Stimulated activated CD4-positive, alpha-beta T cell treated with anti-CD3 and anti-CD28 coated beads, TNF-alpha, amount 100 ng/mL, for 24 hours (primary cell): ENCODE measurements around the gene GDPD3.
"Not testable (repeated sequence)": the region's sequence is repeated elsewhere in the genome, so short reads cannot be mapped to it uniquely, and the experiment has no call there.

ENCODE experiments used
- DNase-seq, 3 experiments: peaks; one replicate each; pipeline ENCODE4 v3.0.0-alpha.2; 2020; ENCODE audit warnings: low read depth in 3 of 3

GDPD3 gene, protein sequence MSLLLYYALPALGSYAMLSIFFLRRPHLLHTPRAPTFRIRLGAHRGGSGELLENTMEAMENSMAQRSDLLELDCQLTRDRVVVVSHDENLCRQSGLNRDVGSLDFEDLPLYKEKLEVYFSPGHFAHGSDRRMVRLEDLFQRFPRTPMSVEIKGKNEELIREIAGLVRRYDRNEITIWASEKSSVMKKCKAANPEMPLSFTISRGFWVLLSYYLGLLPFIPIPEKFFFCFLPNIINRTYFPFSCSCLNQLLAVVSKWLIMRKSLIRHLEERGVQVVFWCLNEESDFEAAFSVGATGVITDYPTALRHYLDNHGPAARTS

DNA sequence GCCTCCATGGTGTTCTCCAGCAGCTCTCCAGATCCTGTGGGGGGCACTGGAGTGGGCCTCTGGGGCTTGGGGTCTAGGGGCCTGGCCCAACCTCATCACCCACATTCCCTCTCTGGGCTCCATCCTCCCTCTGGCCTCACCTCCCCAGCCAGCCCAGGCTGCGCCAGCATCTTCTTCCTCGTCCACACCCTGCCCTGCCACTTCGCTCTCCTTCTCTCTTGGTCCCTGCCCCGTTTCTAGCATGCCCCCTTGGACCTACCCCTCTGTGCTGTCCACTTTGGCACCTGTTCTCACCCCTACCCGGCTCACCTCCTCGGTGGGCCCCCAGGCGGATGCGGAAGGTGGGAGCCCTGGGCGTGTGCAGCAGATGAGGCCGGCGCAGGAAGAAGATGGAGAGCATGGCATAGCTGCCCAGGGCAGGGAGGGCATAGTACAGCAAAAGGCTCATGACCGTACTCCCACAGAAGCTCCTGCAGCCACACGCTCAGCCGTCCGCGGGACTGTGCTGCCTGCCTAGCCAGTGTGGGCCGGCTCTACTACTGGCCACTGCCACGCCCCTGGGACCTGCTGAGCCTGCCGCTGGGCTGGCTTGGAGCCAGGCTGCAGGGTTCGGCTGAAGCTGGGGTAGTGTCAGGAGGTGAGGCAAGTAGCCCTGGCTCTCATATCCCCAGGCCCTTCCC is at the start of gene GDPD3:
Gene GDPD3, minus strand, starts transcription at position 507 of the 680 bp plus-strand sequence. Its CDS starts 59 bp downstream, at position 448.
- no peak for DNase-seq

DNA sequence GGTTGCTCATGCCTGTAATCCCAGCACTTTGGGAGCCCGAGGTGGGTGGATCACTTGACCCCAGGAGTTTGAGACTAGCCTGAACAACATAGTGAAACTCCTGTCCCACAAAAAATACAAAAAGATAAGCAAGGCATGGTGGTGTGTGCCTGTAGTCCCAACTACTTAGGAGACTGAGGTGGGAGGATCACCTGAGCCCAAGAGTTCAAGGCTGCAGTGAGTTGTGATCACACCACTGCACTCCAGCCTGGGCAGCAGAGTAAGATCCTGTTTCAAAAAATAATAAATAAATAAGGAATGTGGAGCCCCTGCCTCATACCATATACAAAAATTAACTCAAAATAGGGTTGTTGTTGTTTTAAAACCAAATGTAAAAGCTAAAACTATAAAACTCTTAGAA is 43.9 kb upstream of the GDPD3 start:
- DNase-seq: no peak

DNA sequence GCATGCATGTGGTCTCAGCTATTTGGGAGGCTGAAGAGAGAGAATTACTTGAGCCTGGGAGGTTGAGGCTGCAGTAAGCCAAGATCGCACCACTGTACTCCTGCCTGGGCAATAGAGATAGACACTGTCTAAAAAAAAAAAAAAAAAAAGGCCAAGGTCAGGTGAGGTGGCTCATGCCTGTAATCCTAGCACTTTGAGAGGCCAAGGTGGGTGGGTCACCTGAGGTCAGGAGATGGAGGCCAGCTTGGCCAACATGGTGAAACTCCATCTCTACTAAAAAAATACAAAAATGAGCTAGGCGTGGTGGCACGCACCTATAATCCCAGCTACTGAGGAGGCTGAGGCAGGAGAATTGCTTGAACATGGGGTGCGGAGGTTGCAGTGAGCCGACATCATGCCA is 41.9 kb upstream of the GDPD3 start:
- no peak for DNase-seq

DNA sequence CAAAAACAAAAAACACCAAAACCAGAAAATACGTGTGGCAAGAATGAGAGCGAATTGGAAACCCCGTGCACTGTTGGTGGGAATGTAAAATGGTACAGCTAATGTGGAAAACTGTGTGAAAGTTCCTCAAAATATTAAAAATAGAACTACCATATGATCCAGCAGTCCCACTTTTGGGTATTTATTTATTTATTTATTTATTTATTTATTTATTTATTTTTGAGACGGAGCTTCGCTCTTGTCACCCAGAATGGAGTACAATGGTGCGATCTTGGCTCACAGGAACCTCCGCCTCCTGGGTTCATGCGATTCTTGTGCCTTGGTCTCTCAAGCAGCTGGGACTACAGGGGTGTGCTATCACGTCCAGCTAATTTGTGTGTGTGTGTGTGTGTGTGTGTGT is 39.2 kb upstream of the GDPD3 start:
- DNase-seq: no peak

DNA sequence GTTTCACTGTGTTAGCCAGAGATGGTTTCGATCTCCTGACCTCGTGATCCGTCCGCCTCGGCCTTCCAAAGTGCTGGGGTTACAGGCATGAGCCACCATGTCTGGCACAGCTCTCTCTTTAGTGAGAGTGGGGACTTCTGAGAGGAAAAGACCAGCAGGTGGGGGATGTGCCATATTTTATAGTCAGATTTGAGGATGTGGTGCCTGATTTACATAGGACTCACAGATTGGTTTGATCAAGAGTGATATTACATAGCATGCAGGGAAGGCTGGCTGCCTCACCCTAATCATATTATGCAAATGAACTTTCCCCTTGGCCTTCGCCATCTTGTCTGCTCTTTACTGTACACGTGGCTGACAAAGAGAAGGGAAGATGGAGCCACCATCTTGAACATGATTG is 37.8 kb upstream of the GDPD3 start:
- DNase-seq: no peak

DNA sequence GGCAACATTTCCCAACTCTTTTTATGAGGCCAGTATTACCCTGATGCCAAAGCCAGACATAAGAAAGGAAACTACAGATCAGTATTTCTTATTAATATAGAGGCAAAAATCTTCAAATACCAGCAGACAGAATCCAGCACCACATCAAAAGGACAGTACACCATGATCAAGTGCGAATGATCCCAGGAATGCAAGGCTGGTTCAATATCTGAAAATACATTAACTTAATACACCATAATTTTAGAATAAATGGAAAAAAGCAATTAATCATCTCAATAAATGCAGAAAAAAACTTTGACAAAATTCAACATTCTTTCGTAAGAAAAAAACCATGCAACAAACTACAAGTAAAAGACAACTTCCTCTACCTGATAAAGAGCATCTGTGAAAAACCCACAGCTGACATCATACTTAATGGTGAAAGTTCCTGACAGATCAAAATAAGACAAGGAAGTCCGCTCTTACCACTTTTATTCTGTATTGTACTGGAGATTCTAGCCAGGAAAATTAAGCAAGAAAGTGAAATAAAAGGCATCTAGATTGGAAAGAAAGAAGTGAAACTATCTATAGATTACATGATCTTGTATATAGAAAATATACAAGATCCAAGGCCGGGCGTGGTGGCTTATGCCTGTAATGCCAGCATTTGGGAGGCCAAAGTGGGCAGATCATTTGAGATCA is 36.1 kb upstream of the GDPD3 start:
- no peak for DNase-seq

DNA sequence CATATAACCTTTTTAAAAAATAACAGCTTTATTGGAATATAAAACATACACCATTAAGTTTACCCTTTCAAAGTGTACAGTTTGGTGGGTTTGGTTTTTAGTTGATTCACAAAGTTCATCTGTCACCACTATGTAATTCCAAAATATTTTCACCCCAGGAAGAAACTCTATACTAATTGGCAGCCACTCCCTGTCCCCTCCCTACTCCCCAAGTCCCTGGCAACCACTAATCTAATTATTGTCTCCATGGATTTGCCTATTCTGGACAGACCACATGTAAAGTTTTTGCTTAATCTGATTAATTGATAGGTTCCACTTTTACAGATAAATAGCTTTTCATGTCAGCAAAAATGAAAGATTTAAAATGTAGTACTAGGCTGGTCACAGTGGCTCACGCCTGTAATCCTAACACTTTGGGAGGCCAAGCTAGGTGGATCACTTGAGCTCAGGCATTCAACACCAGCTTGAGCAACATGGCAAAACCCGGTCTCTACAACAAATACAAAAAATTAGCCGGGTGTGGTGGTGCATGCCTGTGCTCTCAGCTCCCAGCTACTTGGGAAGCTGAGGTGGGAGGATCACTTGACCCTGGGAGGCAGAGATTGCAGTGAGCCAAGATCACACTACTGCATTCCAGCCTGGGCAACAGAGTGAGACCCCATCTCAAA is 34.6 kb upstream of the GDPD3 start:
- DNase-seq: no peak

DNA sequence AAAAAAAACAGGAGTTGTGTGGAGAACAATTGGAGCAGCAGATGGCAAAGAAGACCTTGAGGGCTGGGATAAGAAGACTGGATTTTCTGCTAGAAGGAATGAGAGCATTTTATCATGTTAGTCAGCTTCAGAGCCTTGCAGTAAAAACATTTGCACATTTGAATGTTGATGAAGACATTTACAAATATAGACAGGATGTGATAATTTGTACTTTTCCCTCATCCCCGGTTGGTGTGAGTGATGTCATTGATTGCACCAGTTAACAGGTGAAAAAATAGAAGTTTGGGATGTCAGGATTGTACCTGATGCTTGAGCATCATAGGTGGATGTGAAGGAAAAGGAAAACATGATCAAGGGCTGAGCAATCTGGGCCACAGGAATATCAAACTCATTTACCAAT is 32.3 kb upstream of the GDPD3 start:
- DNase-seq: no peak

DNA sequence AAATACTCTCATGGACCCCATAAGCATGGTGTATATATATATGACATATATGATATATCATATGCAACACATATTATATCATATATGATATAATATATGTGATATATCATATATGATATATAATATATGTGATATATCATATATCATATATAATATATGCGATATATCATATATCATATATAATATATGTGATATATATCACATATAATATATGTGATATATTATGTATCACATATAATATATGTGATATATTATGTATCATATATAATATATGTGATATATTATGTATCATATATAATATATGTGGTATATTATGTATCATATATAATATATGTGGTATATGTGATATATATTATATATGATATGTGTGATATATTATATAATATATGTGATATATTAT is 31.6 kb upstream of the GDPD3 start:
- no peak for DNase-seq

DNA sequence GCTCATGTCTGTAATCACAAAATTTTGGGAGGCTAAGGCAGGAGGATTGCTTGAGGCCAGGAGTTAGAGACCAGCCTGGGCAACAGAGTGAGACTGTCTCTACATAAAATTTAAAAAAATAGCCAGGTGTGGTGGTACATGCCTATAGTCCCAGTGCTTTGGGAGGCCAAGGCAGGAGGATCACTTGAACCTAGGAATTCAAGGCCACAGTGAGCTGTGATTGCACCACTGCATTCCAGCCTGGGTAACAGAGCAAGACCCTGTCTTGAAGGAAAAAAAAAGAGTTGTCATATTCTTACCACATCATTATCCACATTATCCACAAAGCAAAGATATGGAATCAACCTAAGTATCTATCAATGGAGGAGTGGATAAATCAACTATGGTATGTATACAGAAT is 30.7 kb upstream of the GDPD3 start:
- no peak for DNase-seq

DNA sequence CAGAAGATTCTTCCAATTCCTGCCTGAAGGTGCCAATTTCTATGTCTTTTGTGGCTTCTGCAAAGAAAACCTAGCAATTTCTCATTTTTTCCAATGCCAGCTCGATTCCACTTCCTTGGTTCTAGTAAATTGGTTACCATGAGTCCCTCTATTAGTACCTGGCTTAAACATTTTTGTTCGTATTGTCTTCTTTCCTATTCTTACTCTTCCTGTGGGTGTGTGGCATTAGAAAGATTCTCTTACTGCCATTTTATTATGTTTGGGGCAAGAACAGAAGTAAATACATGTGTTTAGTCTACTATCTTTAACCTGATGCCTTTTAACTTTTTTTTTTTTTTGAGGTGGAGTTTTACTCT is 30.0 kb upstream of the GDPD3 start:
- no peak for DNase-seq

DNA sequence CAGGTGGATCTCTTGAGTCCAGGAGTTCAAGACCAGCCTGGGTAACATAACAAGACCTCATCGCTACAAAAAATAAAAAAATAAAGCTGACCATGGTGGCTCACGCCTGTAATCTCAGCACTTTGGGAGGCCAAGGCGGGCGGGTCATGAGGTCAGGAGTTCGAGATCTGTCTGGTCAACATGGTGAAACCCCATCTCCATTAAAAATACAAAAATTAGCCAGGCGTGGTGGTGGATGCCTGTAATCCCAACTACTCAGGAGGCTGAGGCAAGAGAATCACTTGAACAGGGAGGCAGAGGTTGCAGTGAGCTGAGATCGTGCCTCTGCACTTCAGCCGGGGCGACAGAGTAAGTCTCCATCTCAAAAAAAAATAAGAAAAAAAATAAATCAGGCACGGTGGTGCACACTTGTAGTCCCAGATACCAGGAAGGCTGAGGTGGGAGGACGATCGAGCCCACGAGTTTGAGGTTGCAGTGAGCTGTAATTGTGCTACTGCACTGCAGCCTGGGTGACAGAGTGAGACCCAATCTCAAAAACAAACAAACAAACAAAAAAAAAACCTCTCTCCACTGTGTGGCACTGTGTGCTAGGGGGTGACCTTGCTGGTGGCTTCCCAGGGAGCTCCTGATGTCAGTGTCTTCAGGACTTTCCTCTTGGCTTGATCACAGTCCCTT is 29.5 kb upstream of the GDPD3 start:
- DNase-seq: no peak

DNA sequence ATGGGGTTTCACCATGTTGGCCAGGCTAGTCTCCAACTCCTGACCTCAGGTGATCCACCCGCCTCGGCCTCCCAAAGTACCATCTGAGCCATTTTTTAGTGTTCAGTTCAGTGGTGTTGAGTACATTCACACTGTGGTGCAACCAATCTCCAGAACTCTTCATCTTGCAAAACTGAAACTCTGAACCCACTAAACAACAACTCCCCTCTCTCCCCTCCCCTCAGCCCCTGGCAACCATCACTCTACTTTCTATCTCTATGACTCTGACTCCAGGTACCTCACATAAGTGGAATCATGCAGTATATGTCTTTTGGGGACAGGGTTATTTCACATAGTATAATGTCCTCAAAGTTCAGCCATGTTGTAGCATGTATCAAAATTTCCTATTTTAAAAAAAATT is 28.4 kb upstream of the GDPD3 start:
- no peak for DNase-seq

DNA sequence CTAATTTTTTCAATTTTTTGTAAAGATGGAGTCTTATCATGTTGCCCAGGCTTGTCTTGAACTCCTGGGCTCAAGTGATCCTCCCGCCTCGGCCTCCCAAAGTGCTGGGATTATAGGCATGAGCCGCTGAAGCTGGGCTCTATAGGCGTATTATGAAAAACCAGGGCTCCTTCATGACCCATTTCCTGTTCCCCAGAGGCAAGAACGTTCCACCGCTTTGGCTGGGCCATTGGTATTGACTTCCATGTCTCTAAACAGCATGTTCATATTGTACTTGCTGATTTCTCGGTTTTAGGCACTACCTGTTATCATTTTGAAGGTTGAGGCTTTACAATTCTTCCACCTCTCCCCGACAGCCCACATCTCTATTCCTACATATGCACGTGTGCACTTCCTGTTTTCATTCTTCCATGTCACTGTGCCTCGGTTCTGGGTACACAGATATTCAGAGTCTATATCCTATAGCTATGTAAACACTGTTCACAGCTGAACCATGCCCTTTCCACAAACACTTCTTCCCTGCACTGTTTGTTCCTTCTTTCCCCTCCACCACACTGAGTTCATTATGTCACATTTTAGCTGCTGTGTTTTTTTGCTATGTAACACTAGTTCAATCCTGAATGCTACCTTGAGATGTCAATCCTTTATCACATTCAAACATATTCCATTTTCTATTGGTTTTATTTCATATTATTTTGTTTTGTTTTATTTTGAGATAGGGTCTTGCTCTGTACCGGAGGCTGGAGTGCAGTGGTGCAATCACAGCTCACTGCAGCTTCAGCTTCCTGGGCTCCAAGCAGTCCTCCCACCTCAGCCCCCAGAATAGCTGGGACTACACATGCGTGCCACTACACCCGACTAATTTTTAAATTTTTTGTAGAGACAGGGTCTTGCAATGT is 26.5 kb upstream of the GDPD3 start:
- DNase-seq: no peak

DNA sequence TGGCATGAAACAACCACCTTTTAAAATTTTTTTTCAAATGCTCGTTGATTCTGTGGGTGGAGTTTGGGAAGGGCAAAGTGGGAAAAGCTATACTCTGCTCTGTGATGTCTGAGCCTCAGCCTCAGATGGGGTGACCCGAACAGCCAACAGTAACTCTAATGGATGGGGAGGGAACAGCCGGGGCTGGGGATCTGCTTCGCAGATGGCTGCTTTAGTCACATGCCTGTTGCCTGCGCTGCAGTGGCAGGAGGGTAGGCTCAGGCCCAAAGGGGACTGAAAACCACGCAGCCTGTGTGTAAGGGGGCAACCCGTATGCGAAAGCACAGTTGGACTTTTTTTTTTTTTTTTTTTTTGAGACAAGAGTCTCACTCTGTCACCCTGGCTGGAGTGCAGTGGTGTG is 24.6 kb upstream of the GDPD3 start:
- DNase-seq: no peak

DNA sequence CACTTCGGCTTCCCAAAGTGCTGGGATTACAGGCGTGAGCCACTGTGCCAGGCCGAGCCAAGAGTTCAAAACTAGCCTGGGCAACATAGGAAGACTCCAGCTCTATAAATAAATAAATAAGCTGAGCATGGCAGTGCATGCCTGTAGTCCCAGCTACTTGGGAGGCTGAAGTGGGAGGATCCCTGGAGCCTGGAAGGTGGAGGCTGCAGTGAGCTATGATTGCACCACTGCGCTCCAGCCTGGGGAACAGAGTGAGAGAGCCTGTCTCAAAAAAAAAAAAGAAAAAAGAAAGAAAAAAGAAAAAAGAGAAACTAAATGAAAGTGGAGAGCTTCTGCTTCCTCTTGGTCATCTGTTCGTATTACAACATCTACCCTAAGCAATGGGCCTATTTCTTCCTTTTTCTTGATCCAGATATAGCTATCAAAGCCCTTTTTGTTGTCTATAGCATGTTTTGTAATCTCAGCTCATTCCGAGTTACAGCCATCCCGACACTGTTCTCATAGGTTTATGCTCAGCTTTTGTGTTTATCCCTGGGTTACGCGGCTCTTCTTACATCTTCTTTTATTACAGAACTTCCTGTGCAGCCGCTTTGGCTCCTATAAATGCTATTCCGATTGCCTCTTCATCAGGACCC is 23.8 kb upstream of the GDPD3 start:
- no peak for DNase-seq

DNA sequence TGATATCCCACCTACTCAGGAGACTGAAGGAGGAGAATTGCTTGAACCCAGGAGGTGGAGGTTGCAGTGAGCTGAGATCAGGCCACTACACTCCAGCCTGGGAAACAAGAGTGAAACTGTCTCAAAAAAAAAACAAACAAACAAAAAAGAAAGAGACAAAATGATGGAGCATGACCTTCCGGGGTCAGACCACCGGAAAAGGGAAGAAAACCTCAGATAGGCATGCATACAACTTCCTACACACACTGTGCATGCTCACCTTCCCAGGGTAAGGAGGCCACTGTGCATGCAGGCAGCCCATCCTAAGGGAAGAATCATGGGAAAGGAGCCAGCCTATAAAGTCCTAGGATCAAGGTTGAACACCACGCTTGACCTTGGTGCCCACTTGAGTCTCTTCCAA is 19.3 kb upstream of the GDPD3 start:
- no peak for DNase-seq

DNA sequence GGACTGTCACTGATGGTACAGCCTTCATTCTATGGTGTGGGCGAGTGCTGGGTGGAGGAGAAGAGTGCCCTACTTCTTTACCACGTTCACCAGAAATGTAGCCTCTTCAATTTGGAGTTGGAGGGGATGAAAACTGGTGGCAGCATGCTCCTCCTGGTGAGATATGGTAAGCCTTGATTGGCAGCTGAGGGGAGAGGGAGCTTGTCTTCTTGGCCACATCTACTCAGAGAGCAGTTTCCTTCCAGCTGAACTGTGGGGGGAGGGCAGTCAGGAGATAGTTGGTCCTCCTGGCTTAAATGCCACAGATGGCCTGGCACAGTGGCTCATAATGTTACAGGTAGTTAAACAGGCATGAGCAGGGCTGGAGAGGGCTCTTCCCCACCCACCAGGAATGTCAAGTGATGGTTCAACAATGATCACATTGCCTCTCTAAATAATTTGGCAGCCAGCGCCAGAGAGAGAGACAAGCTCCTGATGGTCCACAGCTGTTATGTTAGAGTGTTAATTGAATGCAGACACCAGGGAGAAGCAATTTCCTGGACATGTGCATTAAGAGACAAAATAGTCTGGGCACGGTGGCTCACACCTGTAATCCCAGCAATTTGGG is 18.6 kb upstream of the GDPD3 start:
- no peak for DNase-seq

DNA sequence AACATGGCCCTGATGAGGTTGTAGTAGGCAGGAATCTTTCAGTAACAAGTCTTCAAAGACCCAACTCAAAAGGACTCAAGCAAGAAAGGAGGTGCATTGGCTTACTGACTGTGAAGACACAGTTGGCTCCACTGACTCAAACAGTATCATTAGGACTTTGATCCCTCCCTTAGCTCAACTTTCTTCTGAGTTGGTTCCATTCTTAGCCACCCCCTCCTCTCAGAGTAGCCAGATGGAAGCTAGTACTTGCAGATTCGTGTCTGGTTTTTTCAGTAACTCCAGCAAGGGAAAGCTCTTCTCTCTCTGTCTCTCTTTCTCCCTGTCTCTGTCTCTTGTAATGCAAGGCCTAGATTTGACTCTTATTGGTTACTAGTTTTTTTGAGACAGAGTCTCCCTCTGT is 14.7 kb upstream of the GDPD3 start:
- DNase-seq: no peak

DNA sequence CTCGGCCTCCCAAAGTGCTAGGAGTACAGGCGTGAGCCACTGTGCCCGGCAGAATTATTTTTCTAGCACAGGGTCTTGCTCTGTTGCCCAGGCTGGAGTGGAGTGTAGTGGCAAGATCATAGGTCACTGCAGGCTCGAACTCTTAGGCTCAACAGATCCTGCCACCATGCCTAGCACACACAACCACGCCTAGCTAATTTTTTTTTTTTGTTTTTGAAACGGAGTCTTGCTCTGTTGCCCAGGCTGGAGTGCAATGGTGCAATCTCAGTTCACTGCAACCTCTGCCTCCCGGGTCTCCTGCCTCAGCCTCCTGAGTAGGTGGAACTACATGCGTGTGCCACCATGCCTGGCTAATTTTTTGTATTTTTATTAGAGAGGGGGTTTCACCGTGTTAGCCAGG is 12.4 kb upstream of the GDPD3 start:
- not testable (repeated sequence) for DNase-seq
